ENCODE data around the gene VASH1.

The VASH1 gene

GRCh38 chr14:76752744-76753143, 8.5 kb upstream of the VASH1 start:
- DNase-seq, result no peak

DNA sequence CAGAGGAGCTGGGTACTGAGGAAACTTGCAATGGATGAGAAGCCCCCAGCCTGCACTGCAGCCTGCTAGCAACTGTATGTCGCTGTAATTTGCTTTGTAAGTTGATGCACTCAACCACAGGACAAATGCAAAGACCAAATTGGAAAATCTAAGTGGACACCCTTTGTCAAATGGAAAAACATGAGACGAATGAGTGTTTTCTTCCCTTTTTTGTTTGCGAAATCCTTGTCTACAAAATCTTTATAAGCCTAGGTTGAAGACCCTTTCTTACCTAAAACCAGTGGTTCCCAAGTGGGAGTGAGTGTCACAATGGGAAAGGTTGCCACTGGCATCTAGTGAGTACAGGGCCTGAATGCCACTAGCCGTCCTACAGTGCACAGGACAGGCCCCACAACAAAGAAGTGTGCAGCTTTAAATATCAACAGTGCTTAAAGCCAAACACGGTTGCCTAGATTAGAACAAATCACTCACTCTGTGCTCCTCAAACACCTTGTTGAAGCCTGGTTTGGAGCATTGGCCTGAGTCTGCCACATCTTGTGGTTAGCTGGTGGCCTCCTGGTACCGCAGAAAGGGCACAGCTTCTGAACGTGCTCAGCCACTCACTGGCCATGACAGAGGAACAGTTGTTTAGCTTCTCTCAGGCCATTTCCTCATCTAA, 7.6 kb upstream of the VASH1 start:
- DNase-seq, result no peak

DNA sequence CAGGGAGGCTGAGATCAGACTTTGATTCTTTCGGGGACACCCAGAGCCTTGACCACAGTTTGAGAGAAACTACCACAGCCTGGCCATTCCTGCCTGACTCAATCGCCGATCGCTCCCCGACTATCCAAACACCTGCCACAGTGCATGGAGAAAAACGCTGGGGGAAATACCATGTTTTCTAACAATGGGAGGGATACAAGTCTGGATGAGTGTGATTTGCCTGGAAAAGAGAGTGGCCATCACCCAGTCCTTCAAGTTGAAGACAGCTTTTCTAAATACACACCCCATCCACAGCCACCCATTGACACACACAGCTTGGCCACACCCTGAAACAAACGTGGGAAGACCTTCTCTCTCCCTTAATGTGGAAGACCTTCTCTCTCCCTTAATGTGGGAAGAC, 6.7 kb upstream of the VASH1 start:
- DNase-seq, result no peak

- DNase-seq, result no peak
Observed at GRCh38 chr14:76755610-76756370, 5.5 kb upstream of the VASH1 start.

GRCh38 chr14:76756371-76756750, 4.9 kb upstream of the VASH1 start:
- no peak for DNase-seq

DNA sequence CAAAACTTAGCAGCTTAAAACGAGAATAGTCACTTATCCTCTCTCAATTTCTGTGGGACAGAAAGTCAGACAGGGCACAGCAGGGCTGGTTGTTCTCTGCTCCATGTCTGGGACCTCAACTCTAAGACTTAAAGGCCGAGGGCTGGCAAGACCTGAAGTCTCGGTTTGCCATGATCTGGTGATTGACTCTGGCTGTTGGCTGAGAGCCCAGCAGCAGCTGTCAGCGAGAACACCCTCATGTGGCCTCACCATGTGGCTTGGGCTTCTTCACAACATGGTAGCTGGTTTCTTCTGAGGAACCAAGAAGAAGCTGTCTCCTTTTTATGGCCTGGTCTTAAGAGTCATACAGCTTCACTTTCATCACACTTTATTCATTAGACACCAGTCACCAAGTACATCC, 1.7 kb upstream of the VASH1 start:
- no peak for DNase-seq

DNA sequence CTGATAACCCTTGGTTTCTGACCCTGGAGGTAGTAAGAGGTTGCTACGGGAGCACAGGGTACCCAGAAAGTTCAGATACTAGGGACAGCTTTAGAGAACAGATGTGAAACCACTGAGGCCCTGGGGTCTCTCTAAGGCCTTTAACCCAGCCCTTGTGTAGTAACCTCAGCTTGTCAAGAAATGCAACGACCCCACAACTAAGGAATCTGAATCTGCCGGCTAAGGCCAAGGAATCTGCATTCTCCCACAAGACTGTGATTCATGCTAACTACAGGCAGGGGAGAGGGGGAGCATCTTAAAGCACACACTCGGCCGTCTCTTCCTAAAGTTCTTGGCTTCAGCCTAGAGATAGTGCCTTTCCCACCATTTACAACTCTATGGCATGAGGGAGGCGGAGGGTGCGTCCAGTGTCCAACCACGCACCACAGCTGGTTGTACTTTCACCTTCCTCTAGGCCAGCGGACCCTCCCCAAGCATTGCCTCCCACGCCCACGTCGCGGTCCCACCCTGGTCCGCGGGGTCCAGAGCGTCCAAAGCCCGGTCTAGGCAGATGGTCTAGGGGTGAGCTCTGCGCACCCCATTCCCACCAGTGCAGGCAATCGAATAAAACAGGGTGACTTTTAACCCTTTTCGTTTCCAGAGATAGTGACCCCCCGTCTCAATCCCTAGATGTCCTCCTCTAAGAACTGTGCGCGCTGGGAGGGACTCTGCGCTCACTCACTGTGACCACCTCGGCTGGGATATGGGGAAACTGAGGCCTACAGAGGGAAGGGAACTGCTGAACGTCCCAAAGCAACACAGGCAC, 735 bp upstream of the VASH1 start:
- DNase-seq, result no peak

- no peak for DNase-seq
Observed at GRCh38 chr14:76761960-76762410, 717 bp downstream of the VASH1 start.

DNA sequence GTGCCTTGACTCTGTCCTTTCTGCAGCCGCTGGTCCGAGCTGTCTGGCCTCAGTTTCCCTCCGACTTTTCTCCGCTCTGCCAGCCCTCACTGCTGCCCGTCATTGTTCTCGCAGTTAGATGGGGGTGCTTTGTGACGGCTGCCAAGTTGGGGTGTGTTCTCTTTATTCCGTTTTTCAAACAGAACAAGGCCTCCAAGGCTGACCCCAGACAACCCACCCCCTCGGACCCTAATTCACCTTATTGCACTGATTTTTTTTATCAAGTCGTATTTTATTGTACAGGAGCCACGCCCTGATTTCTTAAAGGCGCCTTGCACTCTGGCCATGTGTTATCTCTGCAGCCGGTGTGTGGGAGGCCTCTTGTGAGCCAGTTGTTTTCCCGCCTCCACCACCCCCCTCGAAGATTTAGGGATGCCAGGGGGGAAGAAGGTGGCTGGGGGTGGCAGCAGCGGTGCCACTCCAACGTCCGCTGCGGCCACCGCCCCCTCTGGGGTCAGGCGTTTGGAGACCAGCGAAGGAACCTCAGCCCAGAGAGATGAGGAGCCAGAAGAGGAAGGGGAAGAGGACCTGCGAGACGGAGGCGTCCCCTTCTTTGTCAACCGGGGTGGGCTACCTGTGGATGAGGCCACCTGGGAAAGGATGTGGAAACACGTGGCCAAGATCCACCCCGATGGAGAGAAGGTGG, 1.3 kb downstream of the VASH1 start:
- no peak for DNase-seq

GRCh38 chr14:76763096-76764041, 2.1 kb downstream of the VASH1 start:
- no peak for DNase-seq

GRCh38 chr14:76765461-76765931, 4.2 kb downstream of the VASH1 start:
- no peak for DNase-seq

GRCh38 chr14:76767681-76768656, 6.7 kb downstream of the VASH1 start:
- peak; percentile 64 for DNase-seq

- DNase-seq, result no peak
Observed at GRCh38 chr14:76768671-76769500, 7.6 kb downstream of the VASH1 start.

DNA sequence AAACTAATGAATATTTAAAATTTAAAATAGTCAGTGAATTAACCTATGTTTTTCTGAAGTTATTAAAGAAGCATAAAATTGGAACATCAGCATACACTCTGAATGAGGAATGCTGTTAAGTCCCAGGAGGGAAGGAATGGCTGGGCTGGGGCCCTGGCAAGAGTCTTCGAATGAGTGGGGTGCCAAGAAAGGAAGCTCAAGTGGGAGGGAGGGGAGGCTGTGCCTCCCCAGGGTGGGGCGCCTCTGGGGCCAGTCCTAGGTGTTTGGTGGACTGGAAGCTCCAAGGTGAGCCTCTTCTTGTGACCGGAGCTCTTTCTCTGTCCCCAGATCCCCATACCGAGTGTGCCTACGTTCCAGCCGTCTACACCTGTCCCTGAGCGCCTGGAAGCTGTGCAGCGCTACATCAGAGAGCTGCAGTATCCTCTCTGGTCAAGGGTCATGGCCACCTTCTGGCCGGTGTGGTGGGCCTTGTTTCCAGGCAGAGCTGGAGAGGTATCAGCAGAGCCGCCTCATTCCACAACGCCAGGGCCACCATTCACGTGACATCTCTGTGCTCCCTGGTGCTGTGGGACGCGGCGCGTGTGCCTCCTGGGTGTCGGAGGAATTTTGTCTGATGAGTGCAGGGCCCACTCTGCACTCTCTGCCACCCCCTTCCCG, 8.5 kb downstream of the VASH1 start:
- no peak for DNase-seq

DNA sequence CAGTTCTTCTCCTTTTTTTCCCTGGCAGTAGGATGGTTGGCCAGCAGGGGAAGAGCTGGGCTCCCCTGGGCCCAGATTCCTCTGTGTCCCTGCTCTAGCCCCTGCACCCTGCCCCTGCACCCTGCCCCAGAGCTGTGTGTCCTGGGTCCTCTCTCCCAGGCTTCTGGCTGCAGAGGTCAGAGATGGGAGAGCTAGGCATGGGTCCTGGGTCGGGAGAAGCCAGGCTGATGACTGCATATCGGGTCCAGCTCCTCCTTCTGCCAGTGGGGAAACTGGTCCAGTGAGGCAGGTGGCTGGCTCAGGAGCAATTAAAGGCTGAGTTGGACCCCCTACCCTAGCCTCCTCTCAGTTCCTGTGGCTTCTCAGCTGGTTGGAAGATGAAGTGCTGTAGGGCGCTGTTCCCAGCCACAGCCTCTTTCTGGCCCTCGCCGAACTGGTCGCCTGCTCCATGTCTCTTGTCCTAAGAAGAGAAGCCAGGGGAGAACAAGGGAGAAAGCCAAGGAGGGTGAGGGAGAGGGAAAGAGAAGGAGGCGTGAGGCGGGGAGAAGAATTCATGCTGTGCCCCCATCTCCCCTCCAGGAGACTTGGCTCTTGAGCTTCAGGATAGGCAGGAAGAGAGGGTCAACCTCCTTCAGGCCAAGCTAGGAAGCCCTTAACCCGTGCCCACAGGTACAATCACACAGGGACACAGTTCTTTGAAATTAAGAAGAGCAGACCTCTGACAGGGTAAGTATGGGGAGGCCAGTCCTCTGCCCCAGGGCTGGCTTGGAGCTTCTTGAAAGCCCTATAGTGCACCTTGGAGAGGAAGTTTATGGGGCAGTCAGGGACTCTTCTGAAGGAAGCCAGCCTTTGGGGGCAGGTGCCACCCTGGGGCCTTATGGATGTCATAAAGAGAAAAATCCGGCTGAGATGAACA, 9.5 kb downstream of the VASH1 start:
- DNase-seq, result no peak

- no peak for DNase-seq
Observed at GRCh38 chr14:76771437-76771980, 10.2 kb downstream of the VASH1 start.
